HepG2 (cell line): ENCODE measurements around the gene IRAK2. TPM values are rescaled to one million over a fixed set of nuclear protein-coding genes. Genes with fewer than 3 reads are reported as not detected.
A peak's percentile ranks its signal among the peaks of the same experiment; 100 is the strongest.

Source experiments
- AGO1 ChIP-seq: fragments of 200-400 bp; formaldehyde crosslinking; IDR thresholded peaks from 2 replicates; pipeline ENCODE4 v1.6.1; 2017; ENCODE audit warnings: mild to moderate bottlenecking, low read depth, low read length, moderate library complexity; ENCODE audit not compliant: poor library complexity, severe bottlenecking
- AGO2 ChIP-seq: fragments of 200-400 bp; formaldehyde crosslinking; optimal IDR thresholded peaks from 2 replicates; pipeline ENCODE3; 2017; ENCODE audit warnings: mild to moderate bottlenecking, low read depth, low read length, moderate library complexity
- ATF1 ChIP-seq: IDR thresholded peaks from 2 replicates; pipeline ENCODE4 v1.6.1; 2016; ENCODE audit warnings: mild to moderate bottlenecking, control low read depth
- CHD4 ChIP-seq: fragments of 200-600 bp; sonication (generic); IDR thresholded peaks from 2 replicates; pipeline ENCODE4 v1.7.0; 2017; ENCODE audit warnings: mild to moderate bottlenecking, low read length, borderline replicate concordance
- ELF1 ChIP-seq: sonication (generic); formaldehyde crosslinking; IDR thresholded peaks from 2 replicates; pipeline ENCODE4 v1.4.0; 2020; ENCODE audit warnings: missing genetic modification reagents
- FOXP1 ChIP-seq, 2 experiments: fragments of 450-650 bp in 1 of 2; IDR thresholded peaks; 2 replicates each; pipeline ENCODE4 v1.6.1; 2017 to 2018; ENCODE audit warnings: antibody characterized with exemption in 1 of 2
- MTF2 ChIP-seq: sonication (generic); formaldehyde crosslinking; IDR thresholded peaks from 2 replicates; pipeline ENCODE4 v1.5.0; 2020; ENCODE audit warnings: missing genetic modification reagents, borderline replicate concordance
- NCOA1 ChIP-seq: sonication (generic); formaldehyde crosslinking; IDR thresholded peaks from 2 replicates; pipeline ENCODE4 v1.9.0; 2021; ENCODE audit warnings: missing genetic modification reagents
- NR3C1 ChIP-seq: sonication (generic); formaldehyde crosslinking; IDR thresholded peaks from 2 replicates; pipeline ENCODE4 v1.4.0; 2020; ENCODE audit warnings: missing genetic modification reagents
- RARG ChIP-seq: sonication (generic); formaldehyde crosslinking; IDR thresholded peaks from 2 replicates; pipeline ENCODE4 v1.4.0; 2020; ENCODE audit warnings: low read depth, mild to moderate bottlenecking, missing genetic modification reagents
- SALL1 ChIP-seq: sonication (generic); formaldehyde crosslinking; IDR thresholded peaks from 2 replicates; pipeline ENCODE4 v1.8.0; 2022; ENCODE audit warnings: mild to moderate bottlenecking, missing genetic modification reagents
- ZMAT3 ChIP-seq: sonication (generic); formaldehyde crosslinking; conservative IDR thresholded peaks from 2 replicates; pipeline ENCODE4 v1.7.0; 2021; ENCODE audit warnings: missing genetic modification reagents
- ZMYM4 ChIP-seq: sonication (generic); formaldehyde crosslinking; IDR thresholded peaks from 2 replicates; pipeline ENCODE4 v1.8.1; 2023; ENCODE audit warnings: mild to moderate bottlenecking, missing genetic modification reagents
- ZNF598 ChIP-seq: sonication (generic); formaldehyde crosslinking; IDR thresholded peaks from 2 replicates; pipeline ENCODE4 v1.5.1; 2020; ENCODE audit warnings: mild to moderate bottlenecking, missing genetic modification reagents, borderline replicate concordance
- ZNF713 ChIP-seq: sonication (generic); formaldehyde crosslinking; IDR thresholded peaks from 2 replicates; pipeline ENCODE4 v1.4.0; 2020; ENCODE audit warnings: mild to moderate bottlenecking, missing genetic modification reagents
- ZNF891 ChIP-seq: sonication (generic); formaldehyde crosslinking; IDR thresholded peaks from 2 replicates; pipeline ENCODE4 v1.5.0; 2020; ENCODE audit warnings: mild to moderate bottlenecking, missing genetic modification reagents
- polyA plus RNA-seq, 8 experiments: library from polyadenylated mRNA; depleted of rRNA in 3 of 8; stranded (reverse) in 7 of 8; unstranded in 1 of 8; fragments of >200 nt; fragmentation: Illumina TruSeq in 4 of 8; extraction: Trizol in 4 of 8; gene quantifications; 2 replicates each; pipeline versions ENCODE4 v1.2.1 to v1.2.3, GENCODE V29; 2011 to 2016; ENCODE audit warnings: low read depth in 4 of 8, missing spikeins in 1 of 8, mixed read lengths in 1 of 8; ENCODE audit not compliant: insufficient read depth in 1 of 8
- total RNA-seq, 5 experiments: library from RNA; depleted of rRNA; stranded (reverse); fragments of >200 nt; fragmentation: Illumina TruSeq; extraction: Trizol; gene quantifications; 2 replicates each; pipeline ENCODE4 v1.2.3, GENCODE V29; 2016; ENCODE audit warnings: low read depth in 1 of 5
- TF ChIP-seq, protein P1 (sequence below): sonication (generic); formaldehyde crosslinking; IDR thresholded peaks from 2 replicates; pipeline ENCODE4 v1.8.1; 2023; ENCODE audit warnings: mild to moderate bottlenecking, moderate library complexity, missing genetic modification reagents
- TF ChIP-seq, protein P2 (sequence below): sonication (generic); formaldehyde crosslinking; IDR thresholded peaks from 2 replicates; pipeline ENCODE4 v1.9.0; 2021; ENCODE audit warnings: mild to moderate bottlenecking, missing genetic modification reagents

IRAK2 gene
- total and polyA plus RNA-seq, 2 of the 13 experiments (the other 11 are each of a cell fraction or from before 2014, with no cell fraction given): 13.1 to 23.3 TPM

DNA sequence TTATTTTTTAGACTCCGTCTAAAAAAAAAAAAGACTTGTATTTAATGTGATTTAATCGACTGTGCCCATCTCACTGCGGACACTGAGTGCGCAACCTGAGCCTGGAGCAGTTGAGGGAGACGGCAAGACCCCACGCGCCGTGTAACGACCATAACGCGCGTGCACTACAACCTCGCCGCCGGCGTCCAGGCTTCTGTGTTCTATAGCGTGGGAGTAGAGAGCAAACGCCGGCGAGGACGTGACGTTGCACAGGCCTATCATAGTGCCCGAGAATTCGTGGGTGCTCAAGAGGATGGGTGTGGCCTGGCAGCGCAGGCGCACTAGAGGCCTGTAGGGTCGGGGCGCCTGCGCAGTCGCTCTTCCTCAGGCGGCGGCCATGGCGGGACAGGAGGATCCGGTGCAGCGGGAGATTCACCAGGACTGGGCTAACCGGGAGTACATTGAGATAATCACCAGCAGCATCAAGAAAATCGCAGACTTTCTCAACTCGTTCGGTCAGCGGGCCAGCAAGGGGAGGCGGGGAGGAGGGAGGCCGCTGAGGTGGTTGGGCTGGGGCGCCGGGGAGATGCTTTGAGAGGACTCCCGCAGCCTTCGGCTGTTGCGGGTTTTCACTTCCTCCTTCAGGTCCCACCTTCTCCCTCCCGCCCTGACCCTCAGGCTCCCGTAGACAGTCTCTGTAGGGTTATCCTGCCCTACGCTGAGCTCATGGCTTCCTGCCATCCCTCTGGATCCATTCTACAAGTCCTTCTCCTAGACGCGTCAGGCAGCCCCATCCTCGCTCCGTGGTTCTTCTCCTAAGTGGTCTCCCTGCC lies 49.2 kb upstream of the IRAK2 start, which contains the start of gene BRK1 (continued):
- TF ChIP-seq RARG (CRISPR knock-in tag) (no peak), CHD4 (no peak), ZMYM4 (CRISPR knock-in tag) (peak; percentile 64), NR3C1 (CRISPR knock-in tag) (no peak), ATF1 (CRISPR knock-in tag) (peak; percentile 60; the same call in 1 of the 2 replicates), NCOA1 (CRISPR knock-in tag) (no peak), AGO1 (peak; percentile 34), ZNF598 (CRISPR knock-in tag) (peak; percentile 62; the same call in 1 of the 2 replicates), MTF2 (no peak; the same call in 1 of the 2 replicates), ZNF713 (CRISPR knock-in tag) (no peak), ZNF891 (CRISPR knock-in tag) (no peak; the same call in 1 of the 2 replicates), ELF1 (CRISPR knock-in tag) (0 out of 2 replicates have a peak, but pooled peaks have one; percentile 15), ZMAT3 (CRISPR knock-in tag) (peak; percentile 36; the same call in 1 of the 2 replicates), FOXP1 (IDR thresholded peaks at IDR 0.05) (no peak), FOXP1 (CRISPR knock-in tag; IDR thresholded peaks at IDR 0.05) (no peak), AGO2 (peak; percentile 39), SALL1 (peak; percentile 89)
- TF ChIP-seq, protein P1, sequence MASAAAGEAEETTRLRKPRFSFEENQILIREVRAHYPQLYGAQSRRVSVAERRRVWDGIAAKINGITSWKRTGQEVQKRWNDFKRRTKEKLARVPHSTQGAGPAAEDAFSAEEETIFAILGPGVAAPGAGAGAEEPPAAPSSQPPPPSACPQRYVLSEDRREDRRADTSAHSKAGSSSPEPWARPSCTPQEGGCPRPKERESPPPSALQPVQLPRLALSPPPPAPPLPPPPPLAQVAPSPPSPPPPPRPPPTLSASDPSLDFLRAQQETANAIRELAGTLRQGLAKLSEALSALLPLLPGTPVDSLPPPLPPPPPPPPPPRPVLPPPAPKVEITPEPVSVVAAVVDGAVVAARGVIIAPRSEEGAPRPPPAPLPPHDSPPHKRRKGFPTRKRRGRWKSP (CRISPR knock-in tag): peak; percentile 32; the same call in 1 of the 2 replicates
- TF ChIP-seq, protein P2, sequence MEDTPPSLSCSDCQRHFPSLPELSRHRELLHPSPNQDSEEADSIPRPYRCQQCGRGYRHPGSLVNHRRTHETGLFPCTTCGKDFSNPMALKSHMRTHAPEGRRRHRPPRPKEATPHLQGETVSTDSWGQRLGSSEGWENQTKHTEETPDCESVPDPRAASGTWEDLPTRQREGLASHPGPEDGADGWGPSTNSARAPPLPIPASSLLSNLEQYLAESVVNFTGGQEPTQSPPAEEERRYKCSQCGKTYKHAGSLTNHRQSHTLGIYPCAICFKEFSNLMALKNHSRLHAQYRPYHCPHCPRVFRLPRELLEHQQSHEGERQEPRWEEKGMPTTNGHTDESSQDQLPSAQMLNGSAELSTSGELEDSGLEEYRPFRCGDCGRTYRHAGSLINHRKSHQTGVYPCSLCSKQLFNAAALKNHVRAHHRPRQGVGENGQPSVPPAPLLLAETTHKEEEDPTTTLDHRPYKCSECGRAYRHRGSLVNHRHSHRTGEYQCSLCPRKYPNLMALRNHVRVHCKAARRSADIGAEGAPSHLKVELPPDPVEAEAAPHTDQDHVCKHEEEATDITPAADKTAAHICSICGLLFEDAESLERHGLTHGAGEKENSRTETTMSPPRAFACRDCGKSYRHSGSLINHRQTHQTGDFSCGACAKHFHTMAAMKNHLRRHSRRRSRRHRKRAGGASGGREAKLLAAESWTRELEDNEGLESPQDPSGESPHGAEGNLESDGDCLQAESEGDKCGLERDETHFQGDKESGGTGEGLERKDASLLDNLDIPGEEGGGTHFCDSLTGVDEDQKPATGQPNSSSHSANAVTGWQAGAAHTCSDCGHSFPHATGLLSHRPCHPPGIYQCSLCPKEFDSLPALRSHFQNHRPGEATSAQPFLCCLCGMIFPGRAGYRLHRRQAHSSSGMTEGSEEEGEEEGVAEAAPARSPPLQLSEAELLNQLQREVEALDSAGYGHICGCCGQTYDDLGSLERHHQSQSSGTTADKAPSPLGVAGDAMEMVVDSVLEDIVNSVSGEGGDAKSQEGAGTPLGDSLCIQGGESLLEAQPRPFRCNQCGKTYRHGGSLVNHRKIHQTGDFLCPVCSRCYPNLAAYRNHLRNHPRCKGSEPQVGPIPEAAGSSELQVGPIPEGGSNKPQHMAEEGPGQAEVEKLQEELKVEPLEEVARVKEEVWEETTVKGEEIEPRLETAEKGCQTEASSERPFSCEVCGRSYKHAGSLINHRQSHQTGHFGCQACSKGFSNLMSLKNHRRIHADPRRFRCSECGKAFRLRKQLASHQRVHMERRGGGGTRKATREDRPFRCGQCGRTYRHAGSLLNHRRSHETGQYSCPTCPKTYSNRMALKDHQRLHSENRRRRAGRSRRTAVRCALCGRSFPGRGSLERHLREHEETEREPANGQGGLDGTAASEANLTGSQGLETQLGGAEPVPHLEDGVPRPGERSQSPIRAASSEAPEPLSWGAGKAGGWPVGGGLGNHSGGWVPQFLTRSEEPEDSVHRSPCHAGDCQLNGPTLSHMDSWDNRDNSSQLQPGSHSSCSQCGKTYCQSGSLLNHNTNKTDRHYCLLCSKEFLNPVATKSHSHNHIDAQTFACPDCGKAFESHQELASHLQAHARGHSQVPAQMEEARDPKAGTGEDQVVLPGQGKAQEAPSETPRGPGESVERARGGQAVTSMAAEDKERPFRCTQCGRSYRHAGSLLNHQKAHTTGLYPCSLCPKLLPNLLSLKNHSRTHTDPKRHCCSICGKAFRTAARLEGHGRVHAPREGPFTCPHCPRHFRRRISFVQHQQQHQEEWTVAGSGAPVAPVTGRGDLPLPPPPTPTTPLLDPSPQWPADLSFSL (CRISPR knock-in tag): 0 out of 2 replicates have a peak, but pooled peaks have one; percentile 23
